ENCODE results near the gene DYDC2.
"Not testable (repeated sequence)": the region's sequence is repeated elsewhere in the genome, so short reads cannot be mapped to it uniquely, and the experiment has no call there.

Gene DYDC2

GRCh38 chr10:80415734-80416478 lies 59.3 kb downstream of the DYDC2 start:
- DNase-seq = no peak

- no peak for DNase-seq
Observed at GRCh38 chr10:80416479-80417098, 60.0 kb downstream of the DYDC2 start.

- not testable (repeated sequence) for DNase-seq
Observed at GRCh38 chr10:80417256-80417655, 60.7 kb downstream of the DYDC2 start.
